GM12878 (cell line): ENCODE measurements around the gene PDIA5. TPM values are rescaled to one million over a fixed set of nuclear protein-coding genes. Genes with fewer than 3 reads are reported as not detected.

Source experiments
- ATAC-seq: fragments of 200-7000 bp; cut with Tn5 transposase; 3 replicates; pipeline ENCODE4 v1.9.1; 2020; ENCODE audit warnings: mild to moderate bottlenecking, moderate library complexity
- BruUV-seq: library from RNA; stranded (reverse); fragments of 400-500 nt; replicated peaks from 2 replicates; lab custom pipeline; 2021; lab: Mats Ljungman, UMichigan
- CTCF ChIA-PET: fragments of 300-600 bp; sonication (Branson Sonifier 250); formaldehyde crosslinking; extraction: SDS; loops from one replicate; lab custom pipeline; 2021; ENCODE audit warnings: inconsistent platforms; lab: Yijun Ruan, JAX
- POLR2A ChIA-PET: fragments of 350-600 bp; formaldehyde crosslinking; extraction: SDS; loops from one replicate; lab custom pipeline; 2021; ENCODE audit warnings: inconsistent platforms; lab: Charles Lee
- RAD21 ChIA-PET: fragments of 300-600 bp; sonication (Branson Sonifier 250); formaldehyde crosslinking; loops from one replicate; lab custom pipeline; 2023; ENCODE audit warnings: antibody characterized with exemption; ENCODE audit not compliant: unreplicated experiment; lab: Charles Lee
- SMC1A ChIA-PET: fragments of 300-600 bp; sonication (Branson Sonifier 250); formaldehyde crosslinking; loops from one replicate; lab custom pipeline; 2023; ENCODE audit not compliant: unreplicated experiment, uncharacterized antibody; lab: Charles Lee
- DNase-seq: peaks from one replicate; pipeline ENCODE4 v3.0.0-alpha.2; 2011; ENCODE audit warnings: low read depth, low spot score
- FAIRE-seq: peaks from 3 replicates; lab custom pipeline; 2011; peaks lifted over from hg19 to GRCh38; lab: Jason Lieb, UNC
- H2AFZ ChIP-seq: 2 replicates; pipeline ENCODE4 v1.6.0; 2011; ENCODE audit warnings: low read depth, low read length, control low read depth; ENCODE audit not compliant: control insufficient read depth
- H3K27ac ChIP-seq: 2 replicates; pipeline ENCODE4 v1.5.1; 2011; ENCODE audit warnings: control low read depth; ENCODE audit not compliant: control insufficient read depth, insufficient read depth
- H3K27me3 ChIP-seq, 2 experiments: replicated peaks in 1 of 2; 2 replicates each; pipeline versions ENCODE4 v1.6.0 to v1.6.1; 2011; ENCODE audit warnings: low read length in 1 of 2; ENCODE audit not compliant: control insufficient read depth in 2 of 2, insufficient read depth in 2 of 2
- H3K36me3 ChIP-seq, 2 experiments: 2 replicates each; pipeline ENCODE4 v1.5.1; 2011; ENCODE audit warnings: low read length in 1 of 2; ENCODE audit not compliant: control insufficient read depth in 2 of 2, insufficient read depth in 2 of 2
- H3K4me1 ChIP-seq: 2 replicates; pipeline ENCODE4 v1.6.1; 2011; ENCODE audit warnings: mild to moderate bottlenecking, low read length, moderate library complexity, mixed read lengths; ENCODE audit not compliant: control insufficient read depth, insufficient read depth
- H3K4me2 ChIP-seq: 2 replicates; pipeline ENCODE4 v1.6.0; 2011; ENCODE audit warnings: control low read depth; ENCODE audit not compliant: control insufficient read depth, insufficient read depth
- H3K4me3 ChIP-seq: fragments of 200-600 bp; sonication (generic); 2 replicates; pipeline ENCODE4 v1.5.1; 2016
- H3K79me2 ChIP-seq: 2 replicates; pipeline ENCODE4 v1.6.0; 2011; ENCODE audit warnings: low read length; ENCODE audit not compliant: control insufficient read depth, insufficient read depth
- H3K9ac ChIP-seq: 2 replicates; pipeline ENCODE4 v1.8.0; 2011; ENCODE audit warnings: low read length, control low read depth, mixed read lengths; ENCODE audit not compliant: control insufficient read depth, insufficient read depth
- H3K9me3 ChIP-seq: replicated peaks from 3 replicates; pipeline ENCODE4 v1.5.1; 2011; ENCODE audit warnings: mild to moderate bottlenecking, low read length; ENCODE audit not compliant: control insufficient read depth, insufficient read depth
- H4K20me1 ChIP-seq: 2 replicates; pipeline ENCODE4 v1.6.0; 2011; ENCODE audit not compliant: control insufficient read depth, insufficient read depth
- CREB1 ChIP-seq: IDR thresholded peaks from 2 replicates; pipeline ENCODE4 v1.6.1; 2012; ENCODE audit warnings: low read depth, mild to moderate bottlenecking, inconsistent platforms
- CTCF ChIP-seq, 3 experiments: IDR thresholded peaks in 2 of 3; conservative IDR thresholded peaks in 1 of 3; 2 replicates each; pipeline ENCODE4 v1.5.1; 2011; ENCODE audit warnings: low read depth in 3 of 3, low read length in 3 of 3, mild to moderate bottlenecking in 3 of 3, control low read depth in 2 of 3, moderate library complexity in 2 of 3, inconsistent platforms in 1 of 3, mixed read lengths in 1 of 3; ENCODE audit not compliant: control insufficient read depth in 2 of 3, insufficient read depth in 1 of 3; ENCODE audit errors: extremely low read depth in 1 of 3
- CUX1 ChIP-seq: IDR thresholded peaks from 2 replicates; pipeline ENCODE4 v1.6.1; 2012; ENCODE audit warnings: improper control_type of control experiment, low read depth, low read length; ENCODE audit not compliant: insufficient replicate concordance
- MEF2B ChIP-seq: fragments of 450-650 bp; IDR thresholded peaks from 2 replicates; pipeline ENCODE4 v1.6.1; 2018; ENCODE audit warnings: mild to moderate bottlenecking, moderate library complexity; ENCODE audit not compliant: partially characterized antibody, poor library complexity, severe bottlenecking
- MLLT1 ChIP-seq: fragments of 450-650 bp; IDR thresholded peaks from 2 replicates; pipeline ENCODE4 v1.6.1; 2016; ENCODE audit warnings: mild to moderate bottlenecking
- NFYB ChIP-seq: IDR thresholded peaks from 2 replicates; pipeline ENCODE4 v1.6.1; 2011; ENCODE audit warnings: low read depth, mild to moderate bottlenecking, low read length, improper control_type of control experiment, moderate library complexity; ENCODE audit not compliant: insufficient read depth
- STAT1 ChIP-seq: fragments of 450-650 bp; conservative IDR thresholded peaks from 2 replicates; pipeline ENCODE4 v1.6.1; 2014; ENCODE audit warnings: antibody characterized with exemption, mild to moderate bottlenecking
- WGBS: methylation state at CpG from one replicate; pipeline ENCODE4 v1.1.6; 2016; ENCODE audit warnings: low lambda C conversion rate; ENCODE audit not compliant: insufficient replicate concordance, insufficient coverage; ENCODE audit errors: missing lambda C conversion rate; 5-methylcytosine and 5-hydroxymethylcytosine counted together
- in situ Hi-C: fragments of 300-500 bp; cut with MboI; formaldehyde crosslinking; loops from 9 replicates; pipeline ENCODE4 v1.14.3; 2018; ENCODE audit warnings: mixed read lengths
- intact Hi-C: fragments of 100-400 bp; cut with micrococcal nuclease; formaldehyde crosslinking; loops from one replicate; pipeline ENCODE4 v1.14.2; 2022; ENCODE audit not compliant: unreplicated experiment
- polyA plus RNA-seq, 11 experiments: library from polyadenylated mRNA; depleted of rRNA in 4 of 11; unstranded in 6 of 11; stranded (reverse) in 5 of 11; fragments of >200 nt; fragmentation: Nextera tagmentation in 4 of 11; fragmentation: Illumina TruSeq in 1 of 11; extraction: Ambion mirVana in 4 of 11; extraction: Trizol in 1 of 11; gene quantifications; 1 replicate in 1 of 11; 2 replicates in 10 of 11; pipeline versions ENCODE4 v1.2.1 to v1.2.3, GENCODE V29; 2011 to 2016; ENCODE audit warnings: inconsistent platforms in 2 of 11, missing spikeins in 2 of 11, low read depth in 1 of 11
- total RNA-seq, 4 experiments: library from RNA; depleted of rRNA in 3 of 4; stranded (reverse); fragments of >200 nt in 3 of 4; fragmentation: Illumina TruSeq in 1 of 4; extraction: Trizol in 1 of 4; gene quantifications; 2 replicates each; pipeline versions ENCODE4 v1.2.1 to v1.2.3, GENCODE V29; 2013 to 2021

Gene PDIA5
- total and polyA plus RNA-seq, 10 of the 15 experiments (the other 5 are each of a cell fraction or from before 2014, with no cell fraction given), result 4.1 to 24.8 (median 19.2) TPM

GRCh38 chr3:123071146-123071545 lies 4.3 kb downstream of the PDIA5 start:
- Histone ChIP-seq H2AFZ (no peak overlapping the region), H3K4me2 (no peak overlapping the region), H3K27ac (no peak overlapping the region), H3K9me3 (no peaks in the 10 kb centered on the region), H3K79me2 (peaks cover 47% of the 10 kb centered on the region), H4K20me1 (peaks cover 2% of the 10 kb centered on the region; the same call in 1 of the 2 replicates), H3K9ac (no peak overlapping the region), H3K4me3 (no peak overlapping the region), H3K36me3 (no peaks in the 10 kb centered on the region; a peak in 1 of 4 replicates), H3K27me3 (no peaks in the 10 kb centered on the region; a peak in 1 of 4 replicates), H3K4me1 (peaks cover 13% of the 10 kb centered on the region)
- DNase-seq (no peak), FAIRE-seq (no peak), ATAC-seq (no peak)
- intact Hi-C loops (no loop called here), in situ Hi-C loops (no loop called here)
- TF ChIP-seq CREB1 (no peak), CUX1 (no peak), STAT1 (no peak), NFYB (no peak), MEF2B (no peak), MLLT1 (no peak), CTCF (IDR thresholded peaks at IDR 0.05 in 2 of 3, conservative IDR thresholded peaks at IDR 0.05 in 1 of 3; ENCODE audit: control insufficient read depth in 2 of 3, extremely low read depth in 1 of 3, insufficient read depth in 1 of 3, low read depth in 3 of 3, low read length in 3 of 3) (0 out of 6 replicates have a peak, but pooled peaks of 2 of the 3 experiments have one; percentile 9 to 27)
- ChIA-PET POLR2A (no interaction called here), RAD21 (no interaction called here), CTCF (no interaction called here), SMC1A (interaction anchor here (0.7 kb wide), 1 partner anchor 23 kb away, joined by 4 read pairs; no protein-coding TSS in a partner anchor)
- BruUV-seq, result no TSS peak
- 79% methylated on average over 5 of the region's 5 CpGs for WGBS
